NT2/D1 (cell line): ENCODE results near the gene LAP3.

Experiments
- YY1 ChIP-seq: IDR thresholded peaks from 2 replicates; pipeline ENCODE4 v1.6.1; 2011; ENCODE audit not compliant: insufficient read length, insufficient read depth
- ZNF274 ChIP-seq: IDR thresholded peaks from 2 replicates; pipeline ENCODE4 v1.6.1; 2011; ENCODE audit warnings: mild to moderate bottlenecking, low read depth, low read length

DNA sequence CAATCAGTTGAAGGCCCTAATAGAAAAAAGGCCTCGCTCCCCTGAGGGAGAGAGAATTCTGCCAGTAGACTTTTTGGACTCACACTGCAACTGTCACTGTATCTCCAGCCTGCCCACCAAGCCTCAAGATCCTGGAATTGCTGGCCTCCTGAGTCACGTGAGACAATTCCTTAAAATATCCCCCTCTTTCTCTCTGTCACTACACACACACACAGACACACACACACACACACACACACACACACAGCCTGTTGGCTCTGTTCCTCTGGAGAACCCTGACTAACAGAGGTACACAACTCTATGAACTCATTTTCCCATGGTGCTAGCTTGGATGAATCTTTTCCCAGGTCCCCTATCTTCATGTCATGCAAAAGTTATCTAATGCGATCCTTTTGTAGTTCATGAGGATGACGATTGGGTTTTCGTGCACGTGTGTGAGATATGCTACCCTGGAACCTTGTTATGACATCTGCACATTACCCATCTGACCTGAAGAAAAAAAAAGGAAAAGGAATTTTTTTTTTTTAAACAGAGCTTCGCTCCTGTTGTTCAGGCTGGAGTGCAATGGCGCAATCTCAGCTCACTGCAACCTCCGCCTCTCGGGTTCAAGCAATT, 48.3 kb upstream of the LAP3 start:
- no peak for TF ChIP-seq ZNF274
- no peak for TF ChIP-seq YY1
